Lower leg skin (tissue), 3 donors: ENCODE data around the gene TCF7L1.

Experiments used
- CTCF ChIP-seq, 3 donors: fragments of 450-650 bp; IDR thresholded peaks; one replicate each; pipeline ENCODE4 v1.5.1; 2016; ENCODE audit warnings: antibody characterized with exemption in 3 of 3, mild to moderate bottlenecking in 3 of 3, moderate library complexity in 2 of 3
- POLR2A ChIP-seq, 2 donors: fragments of 450-650 bp; IDR thresholded peaks; one replicate each; pipeline ENCODE4 v1.6.1; 2016 to 2017; ENCODE audit warnings: antibody characterized with exemption in 2 of 2, mild to moderate bottlenecking in 1 of 2, moderate library complexity in 1 of 2

GRCh38 chr2:85312404-85312803, 179.2 kb downstream of the TCF7L1 start:
- TF ChIP-seq CTCF (IDR thresholded peaks at IDR 0.05) = no peak
- no peak for TF ChIP-seq POLR2A (IDR thresholded peaks at IDR 0.05)
